Measurements from ENCODE around the gene CCP110.
A peak's percentile ranks its signal among the peaks of the same experiment; 100 is the strongest.

CCP110 gene, protein sequence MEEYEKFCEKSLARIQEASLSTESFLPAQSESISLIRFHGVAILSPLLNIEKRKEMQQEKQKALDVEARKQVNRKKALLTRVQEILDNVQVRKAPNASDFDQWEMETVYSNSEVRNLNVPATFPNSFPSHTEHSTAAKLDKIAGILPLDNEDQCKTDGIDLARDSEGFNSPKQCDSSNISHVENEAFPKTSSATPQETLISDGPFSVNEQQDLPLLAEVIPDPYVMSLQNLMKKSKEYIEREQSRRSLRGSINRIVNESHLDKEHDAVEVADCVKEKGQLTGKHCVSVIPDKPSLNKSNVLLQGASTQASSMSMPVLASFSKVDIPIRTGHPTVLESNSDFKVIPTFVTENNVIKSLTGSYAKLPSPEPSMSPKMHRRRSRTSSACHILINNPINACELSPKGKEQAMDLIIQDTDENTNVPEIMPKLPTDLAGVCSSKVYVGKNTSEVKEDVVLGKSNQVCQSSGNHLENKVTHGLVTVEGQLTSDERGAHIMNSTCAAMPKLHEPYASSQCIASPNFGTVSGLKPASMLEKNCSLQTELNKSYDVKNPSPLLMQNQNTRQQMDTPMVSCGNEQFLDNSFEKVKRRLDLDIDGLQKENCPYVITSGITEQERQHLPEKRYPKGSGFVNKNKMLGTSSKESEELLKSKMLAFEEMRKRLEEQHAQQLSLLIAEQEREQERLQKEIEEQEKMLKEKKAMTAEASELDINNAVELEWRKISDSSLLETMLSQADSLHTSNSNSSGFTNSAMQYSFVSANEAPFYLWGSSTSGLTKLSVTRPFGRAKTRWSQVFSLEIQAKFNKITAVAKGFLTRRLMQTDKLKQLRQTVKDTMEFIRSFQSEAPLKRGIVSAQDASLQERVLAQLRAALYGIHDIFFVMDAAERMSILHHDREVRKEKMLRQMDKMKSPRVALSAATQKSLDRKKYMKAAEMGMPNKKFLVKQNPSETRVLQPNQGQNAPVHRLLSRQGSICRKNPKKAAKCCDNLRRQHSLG

DNA sequence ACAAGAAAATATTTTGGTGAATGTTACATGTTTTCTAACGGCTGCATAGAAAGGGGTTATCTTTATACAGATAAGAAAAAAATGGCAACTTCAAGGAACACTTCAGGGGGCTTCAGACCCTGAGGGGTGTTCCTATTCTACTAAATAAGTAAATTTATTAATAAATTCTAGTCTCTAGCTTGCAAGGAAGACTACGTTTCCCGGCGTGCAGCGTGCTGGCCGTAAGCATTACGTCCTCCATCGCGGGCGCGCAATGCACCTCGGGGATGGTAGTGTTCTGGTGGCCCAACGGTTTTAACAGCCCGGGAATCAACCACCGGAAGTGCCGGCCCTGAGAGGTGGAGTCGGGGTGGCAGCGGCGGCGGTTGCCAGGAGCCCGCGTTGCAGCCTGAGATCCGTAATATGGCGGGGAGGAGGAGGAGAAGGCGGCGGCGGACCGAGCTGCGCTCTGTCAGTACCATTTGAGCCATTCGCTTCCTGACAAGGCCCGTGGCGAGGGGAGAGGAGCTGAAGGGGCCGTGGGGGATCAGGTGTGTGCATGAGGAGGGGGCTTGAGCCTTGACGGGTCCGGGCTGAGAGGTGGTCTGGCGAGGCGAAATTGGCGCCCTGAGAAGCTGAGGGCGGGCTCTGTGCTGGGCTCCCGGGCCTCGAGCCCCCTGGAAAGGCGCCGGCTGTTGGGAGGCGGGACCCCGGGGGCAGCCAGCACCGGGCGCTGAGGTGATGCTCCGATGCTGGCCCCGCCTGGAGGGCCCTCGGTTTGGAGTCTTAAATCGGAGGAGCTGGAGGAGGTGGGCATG, at the start of gene CCP110:
Gene CCP110, plus strand, starts transcription at position 384 of the 797 bp plus-strand sequence. CDS start 3,940 bp downstream, outside the sequence.
- peak; percentile 94 for DNase-seq

DNA sequence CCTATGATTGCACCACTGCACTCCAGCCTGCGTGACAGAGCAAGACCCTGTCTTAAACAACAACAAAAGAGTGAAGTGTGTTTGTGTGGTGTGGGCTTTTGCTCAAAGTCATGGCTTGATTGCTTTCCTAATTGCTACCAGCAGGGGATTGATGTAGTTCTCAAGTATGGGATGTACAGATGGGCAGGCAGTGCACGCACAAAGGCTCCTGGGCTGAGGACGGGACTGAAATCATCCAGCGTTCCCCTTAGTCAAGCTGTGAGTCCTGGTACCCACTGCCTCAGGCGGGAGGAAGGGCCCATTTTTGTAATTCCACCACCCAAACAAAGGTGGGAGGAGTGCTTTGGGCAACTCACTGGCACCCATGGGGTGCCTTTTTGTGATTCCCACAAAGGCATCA, 49.1 kb upstream of the CCP110 start:
- DNase-seq: no peak

DNA sequence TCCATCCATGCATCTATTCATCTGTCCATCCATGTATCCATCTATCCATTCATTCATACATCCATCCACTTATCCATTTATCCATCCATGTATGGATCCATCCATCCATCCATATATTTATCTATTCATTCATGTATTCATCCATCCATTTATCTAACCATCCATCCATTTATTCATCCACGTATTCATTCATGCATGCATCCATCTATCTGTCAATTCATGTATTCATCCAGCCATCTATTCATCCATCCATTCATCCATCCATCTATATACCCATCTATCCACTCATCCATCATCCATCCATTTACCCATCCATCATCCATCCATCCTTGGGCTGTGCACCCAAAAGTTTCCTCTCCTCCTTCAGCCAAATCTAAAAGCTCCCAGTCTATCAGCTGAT, 45.2 kb upstream of the CCP110 start:
- no peak for DNase-seq

DNA sequence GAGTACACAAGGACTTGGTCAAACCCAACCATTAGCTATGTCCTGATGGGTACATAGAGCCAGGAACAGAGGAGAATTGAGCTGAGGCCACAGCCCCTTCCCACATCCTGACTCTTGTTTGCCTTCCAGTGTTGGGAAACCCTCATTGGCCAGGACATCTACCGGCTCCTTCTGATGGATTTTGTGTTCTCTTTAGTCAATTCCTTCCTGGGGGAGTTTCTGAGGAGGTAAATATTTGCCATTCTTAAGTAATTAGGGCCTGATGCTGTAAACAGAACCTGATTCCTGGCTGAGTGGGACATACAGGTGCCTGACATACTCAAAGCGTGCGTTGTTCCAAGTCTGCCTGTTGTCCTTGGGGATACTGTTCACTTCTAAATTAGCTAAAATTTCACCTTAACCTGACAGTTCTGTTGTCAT, 44.4 kb upstream of the CCP110 start:
- DNase-seq: no peak

DNA sequence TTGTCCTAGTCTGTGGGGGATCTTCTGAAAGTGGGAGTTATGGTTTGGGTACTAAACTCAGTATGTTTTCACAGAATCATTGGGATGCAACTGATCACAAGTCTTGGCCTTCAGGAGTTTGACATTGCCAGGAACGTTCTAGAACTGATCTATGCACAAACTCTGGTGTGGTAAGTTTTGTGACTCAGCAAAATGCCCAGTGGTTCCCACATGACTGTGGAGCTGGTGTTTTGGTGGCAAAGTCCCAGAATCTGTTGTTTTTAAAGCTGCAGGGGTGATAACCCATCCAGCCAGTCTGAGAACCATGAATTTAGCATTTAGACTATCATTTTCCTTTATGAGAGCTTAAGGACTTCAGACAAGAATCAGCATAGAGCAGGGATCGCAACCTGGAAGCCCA, 42.4 kb upstream of the CCP110 start:
- DNase-seq: no peak

DNA sequence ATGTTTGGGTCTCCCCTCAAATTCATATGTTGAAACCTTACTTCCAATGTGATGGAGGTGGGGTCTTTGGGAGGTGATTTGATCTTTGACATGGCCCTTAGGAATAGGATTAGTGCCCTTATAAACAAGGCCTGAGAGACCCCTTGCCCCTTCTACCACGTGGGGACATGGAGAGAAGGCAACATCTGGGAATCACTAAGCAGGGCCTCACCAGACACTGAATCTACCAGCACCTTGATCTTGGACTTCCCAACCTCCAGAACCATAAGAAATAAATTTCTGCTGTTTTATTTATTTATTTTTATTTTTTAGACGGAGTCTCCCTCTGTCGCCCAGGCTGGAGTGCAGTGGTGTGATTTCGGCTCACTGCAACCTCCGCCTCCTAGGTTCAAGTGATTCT, 42.0 kb upstream of the CCP110 start:
- no peak for DNase-seq

DNA sequence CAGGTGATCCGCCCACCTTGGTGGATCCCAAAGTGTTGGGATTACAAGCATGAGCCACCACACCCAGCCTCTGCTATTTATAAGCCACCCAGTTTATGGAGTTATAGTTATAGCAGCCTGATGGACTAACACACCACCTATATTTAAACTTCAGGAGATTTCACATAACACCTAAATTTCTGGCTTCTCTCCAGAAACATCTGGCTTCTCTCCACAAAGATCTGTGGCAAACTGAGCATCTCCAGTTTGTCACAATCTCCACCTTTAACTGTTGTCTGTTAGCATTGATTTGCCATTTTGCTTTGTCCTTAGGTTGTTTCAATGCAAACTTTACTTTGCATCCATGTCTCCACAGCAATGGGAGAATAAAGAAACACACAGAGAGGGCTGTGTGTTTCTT, 41.5 kb upstream of the CCP110 start:
- DNase-seq: no peak

DNA sequence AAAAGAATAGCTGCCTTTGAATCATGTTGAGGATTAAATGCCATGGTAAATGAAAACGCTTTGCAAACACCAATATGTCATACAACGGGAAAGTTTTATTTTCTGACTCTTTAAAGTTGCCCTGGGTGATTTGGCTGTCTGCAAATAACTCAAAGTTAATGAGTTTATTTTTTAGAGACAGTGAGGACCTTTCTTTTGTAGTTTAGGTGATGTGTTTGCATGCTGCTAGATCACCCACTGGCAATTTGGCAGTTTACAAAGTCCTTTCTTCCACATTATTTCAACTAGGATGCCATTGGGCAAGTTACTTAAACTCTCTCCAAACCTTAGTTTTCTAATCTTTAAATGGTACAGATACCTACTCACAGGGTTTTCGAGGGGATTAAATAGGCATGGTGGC, 39.6 kb upstream of the CCP110 start:
- DNase-seq: no peak

DNA sequence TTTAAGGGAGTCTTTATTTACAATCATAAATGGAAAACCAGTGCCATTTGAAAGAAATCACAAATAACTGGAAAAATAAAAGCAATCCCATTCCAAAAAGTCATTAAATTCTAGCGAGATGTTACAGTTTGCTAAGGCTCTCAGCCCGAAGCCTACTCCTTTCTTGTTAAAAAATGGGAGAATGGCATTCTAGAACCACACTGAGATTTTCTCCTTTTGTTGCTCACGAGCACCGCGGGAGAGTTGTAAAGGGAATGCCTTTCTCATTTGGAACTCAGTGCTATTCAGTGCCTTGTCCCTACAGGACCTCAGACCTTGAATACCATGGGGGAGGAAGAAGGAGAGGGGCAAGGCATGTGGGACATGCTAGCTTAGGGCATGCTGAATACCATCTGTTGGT, 38.1 kb upstream of the CCP110 start:
- no peak for DNase-seq

DNA sequence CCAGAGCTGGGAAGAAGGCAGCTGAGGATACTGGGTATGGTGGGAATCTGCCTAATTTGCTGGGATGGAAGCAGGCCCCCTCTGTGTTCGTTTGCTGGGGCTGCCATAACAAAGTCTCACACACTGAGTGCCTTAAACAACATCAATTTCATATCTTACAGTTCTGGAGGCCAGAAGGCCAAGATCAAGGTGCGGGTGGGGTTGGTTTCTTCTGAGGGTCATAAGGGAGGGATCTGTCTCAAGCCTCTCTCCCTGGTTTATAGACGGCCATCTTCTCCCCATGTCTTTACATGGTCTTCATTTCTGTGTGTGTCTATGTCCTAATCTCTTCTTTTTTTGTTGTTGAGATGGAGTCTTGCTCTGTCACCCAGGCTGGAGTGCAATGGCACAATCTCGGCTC, 37.7 kb upstream of the CCP110 start:
- DNase-seq: no peak

DNA sequence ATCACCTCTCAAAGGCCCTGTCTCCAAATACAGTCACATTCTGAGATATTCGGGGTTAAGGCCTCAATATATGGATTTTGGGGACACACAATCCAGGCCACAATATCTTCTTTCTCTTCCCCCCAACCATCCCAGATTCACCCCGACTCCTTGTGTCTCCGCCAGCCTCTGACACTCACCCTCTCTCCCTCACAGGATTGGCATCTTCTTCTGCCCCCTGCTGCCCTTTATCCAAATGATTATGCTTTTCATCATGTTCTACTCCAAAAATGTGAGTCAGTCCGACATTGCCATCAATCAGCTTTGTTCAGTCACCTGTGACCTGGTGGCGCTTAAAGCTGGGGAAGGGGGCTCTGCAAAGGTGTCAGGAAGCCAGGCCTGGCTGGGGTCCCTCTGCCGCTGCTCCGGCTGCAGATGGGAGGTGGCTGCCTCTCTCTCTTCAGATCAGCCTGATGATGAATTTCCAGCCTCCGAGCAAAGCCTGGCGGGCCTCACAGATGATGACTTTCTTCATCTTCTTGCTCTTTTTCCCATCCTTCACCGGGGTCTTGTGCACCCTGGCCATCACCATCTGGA, 36.9 kb upstream of the CCP110 start:
- DNase-seq: no peak

DNA sequence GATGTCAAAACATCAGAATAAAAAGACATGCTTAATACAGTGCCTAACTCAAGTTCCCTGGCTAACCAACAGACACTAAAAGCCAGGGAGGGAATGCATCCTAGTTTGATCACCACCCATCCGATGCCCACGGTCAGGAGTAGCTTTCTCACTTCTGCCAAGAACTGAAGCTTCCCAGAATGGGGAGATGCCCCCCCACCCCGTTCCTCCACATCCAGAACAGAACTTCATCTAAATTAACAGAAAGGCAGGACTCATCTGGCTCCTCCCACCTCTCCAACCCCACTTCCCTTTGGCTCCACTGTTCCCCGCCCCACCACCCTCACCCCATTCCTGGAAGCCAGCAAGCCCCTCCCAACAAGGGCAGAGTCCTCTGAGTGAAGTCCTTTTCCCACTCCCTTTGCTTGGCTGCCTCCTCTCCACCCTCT, 35.5 kb upstream of the CCP110 start:
- no peak for DNase-seq

DNA sequence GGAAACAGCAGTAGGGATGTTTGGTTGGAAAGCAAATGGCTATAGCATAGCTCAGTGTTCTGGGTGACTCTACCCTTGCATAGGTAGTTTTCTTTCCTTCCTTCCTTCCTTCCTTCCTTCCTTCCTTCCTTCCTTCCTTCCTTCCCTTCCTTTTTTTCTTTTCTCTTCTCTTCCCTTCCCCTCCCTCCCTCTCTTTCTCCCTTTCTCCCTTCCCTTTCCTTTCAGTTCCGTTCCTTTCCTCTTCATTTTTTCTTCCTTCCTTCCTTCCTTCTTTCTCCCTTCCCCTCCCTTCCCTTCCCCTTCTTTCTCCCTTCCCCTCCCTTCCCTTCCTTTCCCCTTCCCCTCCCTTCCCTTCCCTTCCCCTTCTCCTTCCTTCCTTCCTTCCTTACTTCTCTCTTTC, 33.1 kb upstream of the CCP110 start:
- no peak for DNase-seq

DNA sequence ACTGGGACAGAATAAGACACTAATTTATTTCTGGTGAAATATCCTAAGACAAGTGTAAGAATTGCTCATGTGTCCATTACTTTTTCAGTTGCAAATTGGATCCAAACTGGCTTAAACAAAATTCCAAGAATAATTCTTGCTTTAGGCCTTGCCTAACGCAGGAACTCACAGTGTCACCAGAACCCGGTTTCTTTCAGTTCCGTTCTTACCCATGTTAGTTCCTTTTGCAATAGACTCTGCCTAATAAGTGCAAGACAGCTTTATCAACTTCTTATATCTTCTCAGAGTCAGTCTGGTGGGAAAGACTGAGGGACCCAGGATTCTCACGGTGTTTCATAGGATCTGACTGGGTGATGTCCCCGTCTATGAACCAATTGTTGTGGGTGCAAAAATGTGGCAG, 26.6 kb upstream of the CCP110 start:
- no peak for DNase-seq

DNA sequence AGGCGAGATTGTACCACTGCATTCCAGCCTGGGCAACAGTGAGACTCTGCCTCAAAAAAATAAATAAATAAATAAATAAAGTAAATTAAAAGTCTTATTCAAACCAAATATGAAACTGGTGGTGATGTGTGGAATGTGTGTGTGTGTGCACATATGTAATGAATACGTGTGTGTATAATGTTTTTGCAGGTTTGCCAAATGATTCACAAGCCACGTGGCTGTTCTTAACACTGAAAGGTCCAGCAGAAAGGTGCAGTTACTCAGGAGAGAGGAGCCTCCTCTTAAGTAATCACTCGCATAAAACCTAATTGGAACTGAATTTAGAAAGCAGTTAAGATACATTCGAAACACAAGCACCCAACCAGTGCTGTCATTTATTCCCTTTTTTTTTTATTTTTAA, 24.7 kb upstream of the CCP110 start:
- no peak for DNase-seq

DNA sequence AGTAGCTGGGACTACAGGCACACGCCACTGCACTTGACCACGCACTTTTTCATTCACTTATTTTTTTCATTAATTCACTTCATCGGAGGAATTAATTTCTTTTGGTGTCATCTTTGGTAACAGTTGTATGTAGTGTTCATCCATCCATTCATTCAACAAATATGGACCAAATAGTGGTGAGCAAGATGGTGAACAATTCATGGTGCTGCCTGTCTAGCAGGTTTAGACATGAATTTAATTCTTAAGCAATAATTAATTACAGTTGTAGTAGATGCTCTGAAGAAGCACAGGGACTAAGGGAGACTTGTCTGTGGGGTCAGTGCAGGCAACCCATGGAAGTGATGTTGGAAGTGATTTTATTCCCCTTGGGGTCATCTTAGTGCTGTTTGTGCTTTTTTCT, 24.3 kb upstream of the CCP110 start:
- DNase-seq: no peak

DNA sequence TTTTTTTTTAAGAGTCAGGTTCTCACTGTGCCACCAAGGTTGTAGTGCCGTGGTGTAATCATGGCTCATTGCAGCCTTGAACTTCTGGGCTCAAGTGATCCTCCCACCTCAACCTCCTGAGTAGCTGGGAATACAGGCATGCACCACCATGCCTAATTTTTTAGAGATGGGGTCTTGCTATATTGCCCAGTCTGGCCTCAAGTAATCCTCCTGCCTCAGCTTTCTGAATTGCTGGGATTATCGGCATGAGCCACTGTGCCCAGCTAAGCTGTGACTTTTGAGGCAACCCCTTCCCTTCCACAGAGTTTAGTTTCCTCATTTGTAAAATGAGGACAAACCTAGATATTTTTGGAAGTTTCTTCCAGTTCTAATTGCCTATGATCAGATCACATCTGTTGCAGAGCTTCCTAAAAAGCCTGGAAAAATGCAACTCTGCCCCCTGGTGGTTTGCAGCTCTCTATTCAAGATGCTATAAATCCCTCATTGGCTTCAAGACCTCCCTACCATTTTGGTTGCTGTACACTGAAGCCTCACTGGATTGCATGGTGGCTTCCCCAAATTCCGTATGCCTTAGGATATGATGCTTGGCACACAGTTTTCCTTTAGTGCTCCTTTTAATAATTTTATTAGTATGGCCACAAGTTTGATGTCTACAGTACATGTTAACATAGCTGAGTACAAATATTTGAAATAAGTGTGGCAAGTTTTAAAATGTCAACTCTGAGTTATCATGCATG, 21.2 kb upstream of the CCP110 start:
- peak; percentile 69 for DNase-seq

DNA sequence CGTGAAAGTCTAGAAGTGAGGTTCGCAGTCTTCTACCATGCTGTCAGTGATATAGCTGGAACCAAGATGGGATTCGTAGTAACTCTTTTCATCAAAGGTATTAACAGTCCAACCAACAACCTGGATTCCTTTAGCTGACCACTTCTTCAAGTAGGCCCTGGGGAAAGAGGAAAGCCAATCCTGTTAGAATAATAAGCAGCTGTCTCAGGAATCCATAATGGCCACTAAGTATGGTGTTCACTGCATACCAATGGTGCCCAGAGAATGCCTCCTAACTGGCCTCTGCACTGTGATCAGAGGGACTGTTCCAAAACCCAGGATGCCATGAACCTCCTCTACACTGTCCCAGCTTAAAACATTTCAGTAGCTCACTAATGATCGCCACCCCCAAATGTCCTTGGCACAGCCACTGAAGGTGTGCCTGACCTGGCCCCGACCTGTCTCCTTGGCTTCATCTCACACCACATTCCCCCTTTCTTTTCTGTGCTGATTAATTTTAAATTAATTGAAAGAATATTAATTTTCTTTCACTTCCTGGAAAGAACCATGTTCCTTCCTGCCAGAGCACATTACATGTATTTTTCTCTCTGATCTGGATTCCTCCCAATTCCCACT, 20.2 kb upstream of the CCP110 start:
- DNase-seq: no peak

DNA sequence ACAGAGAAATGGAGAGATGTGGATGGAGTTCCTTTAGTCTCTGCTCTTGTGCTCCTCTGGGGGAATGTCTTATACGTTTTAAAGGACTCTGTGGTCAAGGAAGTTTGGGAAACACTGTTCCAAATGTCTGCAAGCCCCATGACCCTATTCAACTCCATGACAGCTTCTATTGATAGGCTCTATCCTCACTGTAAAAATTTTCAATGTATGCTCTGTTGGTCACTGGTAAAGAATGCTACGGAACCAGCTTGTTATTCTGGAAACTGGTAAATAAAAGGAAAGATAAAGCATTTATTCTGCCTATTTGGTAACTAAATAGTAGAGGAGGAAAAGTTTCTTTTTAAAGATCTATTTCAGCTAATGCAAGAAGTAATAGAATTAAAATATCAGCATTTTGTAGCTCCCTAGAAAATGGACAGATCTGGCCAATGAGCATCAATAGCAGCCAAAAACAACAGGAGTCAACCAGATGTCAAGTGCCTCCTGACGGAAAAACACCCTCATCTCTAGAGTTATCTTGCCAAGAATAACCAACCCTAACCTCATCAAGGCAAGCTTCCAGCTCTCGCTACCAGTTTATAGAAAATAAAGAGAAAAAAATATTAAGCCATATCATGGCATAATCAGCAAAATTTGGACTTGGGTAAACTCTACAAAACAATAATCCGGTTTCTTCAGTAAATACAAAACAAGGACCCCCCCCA, 18.0 kb upstream of the CCP110 start:
- no peak for DNase-seq

DNA sequence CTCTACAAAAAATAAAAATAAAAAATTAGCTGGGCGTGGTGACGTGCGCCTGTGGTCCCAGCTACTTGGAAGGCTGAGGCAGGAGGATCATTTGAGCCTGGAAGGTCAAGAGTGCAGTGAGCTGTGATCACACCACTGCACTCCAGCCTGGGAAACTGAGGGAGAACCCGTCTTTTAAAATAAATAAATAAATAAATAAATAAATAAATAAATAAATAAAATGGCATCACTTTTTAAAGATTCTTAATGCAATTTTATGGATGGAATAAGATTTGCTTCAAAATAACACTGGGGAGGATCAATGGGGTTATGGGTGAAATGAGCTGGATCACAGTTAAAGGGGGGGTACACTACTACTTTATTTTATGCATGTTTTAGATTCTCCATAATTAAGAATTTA, 16.8 kb upstream of the CCP110 start:
- DNase-seq: no peak

DNA sequence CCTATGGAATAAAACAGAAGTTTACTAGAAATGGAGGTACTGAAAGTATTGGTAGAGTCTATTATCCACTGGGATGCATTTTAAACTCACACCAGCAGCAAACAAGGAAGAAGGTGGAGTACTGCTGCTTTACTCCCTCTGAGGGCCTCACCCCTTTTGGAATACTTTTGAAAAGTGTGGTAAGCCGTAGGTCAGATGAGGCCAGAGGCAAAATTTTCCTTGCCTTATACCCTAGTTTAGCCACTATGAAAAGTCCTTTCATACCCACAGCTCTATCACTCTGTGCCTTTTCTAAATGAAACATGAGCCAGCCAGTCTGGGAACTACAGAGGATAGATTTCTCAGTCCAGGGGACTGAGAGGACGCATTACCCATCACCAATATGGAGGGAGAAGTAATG, 15.9 kb upstream of the CCP110 start:
- DNase-seq: no peak
